PC-9 (cell line): ENCODE results near the gene ZNF598.

Experiments used
- CTCF ChIP-seq: fragments of 200-600 bp; sonication (generic); conservative IDR thresholded peaks from 2 replicates; pipeline ENCODE4 v1.6.1; 2017; ENCODE audit warnings: mixed run types, antibody characterized with exemption, mild to moderate bottlenecking, moderate library complexity
- EZH2 ChIP-seq: fragments of 200-600 bp; sonication (generic); IDR thresholded peaks from 2 replicates; pipeline ENCODE4 v1.8.0; 2017; ENCODE audit warnings: antibody characterized with exemption, low read depth

DNA sequence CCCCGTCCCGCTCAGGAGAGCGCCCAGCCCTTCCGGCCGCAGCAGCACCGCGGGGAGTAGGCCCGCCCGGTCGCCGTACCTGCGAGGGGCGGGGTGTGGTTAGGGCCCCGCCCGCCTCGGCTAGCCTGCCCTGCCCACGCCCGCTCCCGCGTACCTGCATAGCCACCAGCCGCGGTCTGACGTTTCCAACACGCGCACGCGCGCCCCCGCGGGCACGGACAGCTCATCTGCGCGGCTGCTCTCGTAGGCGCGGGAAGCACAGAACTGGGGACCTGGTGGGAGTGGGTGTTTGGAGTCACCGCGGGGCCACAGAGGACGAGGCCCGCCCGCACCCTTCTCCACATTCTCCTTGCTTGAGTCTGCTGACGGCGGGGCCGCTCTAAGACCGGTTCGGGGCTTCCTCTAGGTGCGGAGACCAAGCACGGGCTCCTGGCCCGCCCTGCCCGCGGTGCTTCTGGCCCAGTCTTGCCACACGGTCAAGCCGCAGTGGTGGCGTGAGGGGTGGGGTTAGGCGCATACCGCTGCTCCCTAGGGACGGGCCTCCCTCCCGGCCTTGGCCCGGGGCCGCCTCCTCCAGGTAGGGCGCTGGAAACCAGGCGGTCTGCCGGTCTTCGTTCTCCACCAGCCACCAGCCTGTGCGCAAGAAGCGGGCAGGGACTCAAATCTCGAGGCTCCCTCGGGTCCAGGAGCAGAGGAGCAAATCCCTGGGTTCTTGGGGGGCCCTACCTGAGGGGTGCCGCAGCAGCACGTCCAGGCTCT, 30.2 kb downstream of the ZNF598 start:
- no peak; the same call in 1 of the 2 replicates for TF ChIP-seq CTCF
- TF ChIP-seq EZH2 = no peak
